ENCODE data around the gene KRT32.

DNA sequence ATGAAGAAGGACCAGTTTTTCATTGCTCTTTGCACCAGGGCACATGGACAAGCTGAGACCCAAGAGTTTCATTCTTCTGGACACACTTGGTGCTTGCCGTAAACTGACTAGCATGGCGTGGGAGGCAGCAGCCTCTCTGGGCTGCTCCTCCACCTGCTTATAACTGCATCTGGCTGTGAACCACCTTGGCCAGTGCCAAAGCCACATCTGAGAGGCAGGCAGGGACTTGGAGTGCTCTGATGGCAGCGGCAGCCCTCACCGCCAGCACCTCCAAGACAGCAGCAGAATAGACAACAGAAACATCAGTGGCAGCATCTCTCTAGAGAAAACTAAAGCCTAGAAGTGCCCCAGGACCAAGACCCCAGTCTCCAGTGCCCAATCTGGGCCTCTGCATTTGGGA, 47.5 kb downstream of the KRT32 start:
- TF ChIP-seq POLR2AphosphoS5 (IDR thresholded peaks at IDR 0.05; ENCODE audit: low read depth) (no peak), GABPA (IDR thresholded peaks at IDR 0.05; ENCODE audit: low read depth) (no peak)
- TF ChIP-seq, protein P1, sequence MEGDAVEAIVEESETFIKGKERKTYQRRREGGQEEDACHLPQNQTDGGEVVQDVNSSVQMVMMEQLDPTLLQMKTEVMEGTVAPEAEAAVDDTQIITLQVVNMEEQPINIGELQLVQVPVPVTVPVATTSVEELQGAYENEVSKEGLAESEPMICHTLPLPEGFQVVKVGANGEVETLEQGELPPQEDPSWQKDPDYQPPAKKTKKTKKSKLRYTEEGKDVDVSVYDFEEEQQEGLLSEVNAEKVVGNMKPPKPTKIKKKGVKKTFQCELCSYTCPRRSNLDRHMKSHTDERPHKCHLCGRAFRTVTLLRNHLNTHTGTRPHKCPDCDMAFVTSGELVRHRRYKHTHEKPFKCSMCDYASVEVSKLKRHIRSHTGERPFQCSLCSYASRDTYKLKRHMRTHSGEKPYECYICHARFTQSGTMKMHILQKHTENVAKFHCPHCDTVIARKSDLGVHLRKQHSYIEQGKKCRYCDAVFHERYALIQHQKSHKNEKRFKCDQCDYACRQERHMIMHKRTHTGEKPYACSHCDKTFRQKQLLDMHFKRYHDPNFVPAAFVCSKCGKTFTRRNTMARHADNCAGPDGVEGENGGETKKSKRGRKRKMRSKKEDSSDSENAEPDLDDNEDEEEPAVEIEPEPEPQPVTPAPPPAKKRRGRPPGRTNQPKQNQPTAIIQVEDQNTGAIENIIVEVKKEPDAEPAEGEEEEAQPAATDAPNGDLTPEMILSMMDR (IDR thresholded peaks at IDR 0.05; ENCODE audit: insufficient read depth, low read length) = no peak
